DND-41 (cell line): ENCODE measurements around the gene LCE3A.

Experiments
- CTCF ChIP-seq: IDR thresholded peaks from 2 replicates; pipeline ENCODE4 v1.5.1; 2012; ENCODE audit warnings: borderline replicate concordance, low read length, moderate library complexity, mild to moderate bottlenecking; ENCODE audit not compliant: poor library complexity, severe bottlenecking; ENCODE audit errors: extremely low read depth
- EZH2 ChIP-seq: IDR thresholded peaks from 3 replicates; pipeline ENCODE4 v1.6.1; 2012; ENCODE audit warnings: borderline replicate concordance, low read depth, mild to moderate bottlenecking, moderate library complexity, low read length, inconsistent platforms; ENCODE audit not compliant: severe bottlenecking

- no peak for TF ChIP-seq CTCF
- no peak for TF ChIP-seq EZH2
Measured at GRCh38 chr1:152626744-152627143, 3.8 kb upstream of the LCE3A start.
